Naive thymus-derived CD8-positive, alpha-beta T cell (primary cell): ENCODE data around the gene FRYL. TPM values are rescaled to one million over a fixed set of nuclear protein-coding genes. Genes with fewer than 3 reads are reported as not detected.
A peak's percentile ranks its signal among the peaks of the same experiment; 100 is the strongest.

Experiments
- ATAC-seq, 2 donors: fragments of 150-1000 bp; cut with Tn5 transposase in 1 of 2; sonication (Bioruptor Pico), chemical (Tn5 transposase) in 1 of 2; 1 replicate in 1 of 2; 2 replicates in 1 of 2; pipeline ENCODE4 v1.10.0; 2021; ENCODE audit warnings: mild to moderate bottlenecking in 2 of 2, moderate library complexity in 2 of 2
- POLR2A ChIA-PET: fragments of 350-600 bp; sonication (Branson Sonifier 250); formaldehyde crosslinking; loops from one replicate; lab custom pipeline; 2021; ENCODE audit warnings: antibody characterized with exemption; lab: Charles Lee
- DNase-seq, 10 donors: peaks; one replicate each; pipeline versions ENCODE4 v3.0.0 to v3.0.0-alpha.2; 2020 to 2022
- H3K27ac Mint-ChIP-seq, 10 donors: one replicate each; pipeline ENCODE4 v1.8.0; 2020 to 2022; ENCODE audit warnings: mild to moderate bottlenecking in 10 of 10, mixed read lengths in 10 of 10, moderate library complexity in 4 of 10, inconsistent platforms in 1 of 10
- H3K27me3 Mint-ChIP-seq, 5 donors: one replicate each; pipeline ENCODE4 v1.8.0; 2021 to 2022; ENCODE audit warnings: mixed read lengths in 5 of 5
- H3K36me3 Mint-ChIP-seq, 3 donors: one replicate each; pipeline ENCODE4 v1.8.0; 2020 to 2022; ENCODE audit warnings: mixed read lengths in 3 of 3, mild to moderate bottlenecking in 2 of 3, inconsistent platforms in 1 of 3
- H3K4me1 Mint-ChIP-seq, 4 donors: one replicate each; pipeline ENCODE4 v1.8.0; 2021 to 2022; ENCODE audit warnings: mixed read lengths in 4 of 4
- H3K4me3 Mint-ChIP-seq, 10 donors: one replicate each; pipeline ENCODE4 v1.8.0; 2020 to 2022; ENCODE audit warnings: mild to moderate bottlenecking in 10 of 10, mixed read lengths in 10 of 10, moderate library complexity in 6 of 10, inconsistent platforms in 1 of 10
- H3K9me3 Mint-ChIP-seq, 9 donors: one replicate each; pipeline ENCODE4 v1.8.0; 2020 to 2022; ENCODE audit warnings: mixed read lengths in 9 of 9, mild to moderate bottlenecking in 3 of 9, inconsistent platforms in 1 of 9, moderate library complexity in 1 of 9
- polyA plus RNA-seq, 3 donors: library from polyadenylated mRNA; unstranded; fragments of 300-500 nt; fragmentation: Illumina TruSeq; gene quantifications; one replicate each; pipeline ENCODE4 v1.2.3, GENCODE V29; 2021
- total RNA-seq, 8 experiments: library from RNA in 2 of 8; stranded (reverse) in 2 of 8; gene quantifications; one replicate each; pipeline ENCODE4 v1.2.3 and lab custom pipeline; 2021 to 2026

Gene FRYL
- total and polyA plus RNA-seq, 5 experiments from 2014 or later, result 31.4 to 119 (median 36.4) TPM

DNA sequence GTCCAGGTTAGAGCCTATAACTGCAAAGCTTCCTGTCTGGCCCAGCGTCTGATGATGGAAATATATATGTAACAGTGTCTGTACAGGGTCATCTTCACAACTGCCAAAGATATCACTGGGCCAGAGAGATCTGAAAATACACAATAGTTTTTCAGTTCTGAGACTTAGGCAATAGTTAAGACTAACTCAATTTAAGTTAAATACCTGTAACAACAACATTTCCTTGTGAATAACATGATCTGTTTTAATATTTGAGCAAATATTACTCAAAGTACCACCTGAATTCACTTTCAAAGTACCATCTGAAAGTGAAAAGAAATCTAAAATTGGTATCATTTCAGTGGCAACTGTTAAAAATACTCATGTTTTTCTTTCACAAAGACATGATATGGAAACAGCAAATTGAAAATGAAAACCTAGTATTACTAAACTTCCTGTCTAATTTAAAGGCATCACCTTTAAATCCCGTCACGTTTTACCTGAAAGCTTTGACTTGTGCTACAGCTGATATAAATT lies 280.5 kb downstream of the FRYL start:
- Mint-ChIP-seq H3K27ac (no peak overlapping the region), H3K4me1 (no peaks in the 10 kb centered on the region), H3K27me3 (no peaks in the 10 kb centered on the region), H3K9me3 (no peaks in the 10 kb centered on the region), H3K4me3 (no peak overlapping the region), H3K36me3 (peaks cover 5 to 59% (median 12%) of the 10 kb centered on the region in 3 donors)
- ATAC-seq (no peak), DNase-seq (no peak)
- POLR2A ChIA-PET, result no interaction called here

DNA sequence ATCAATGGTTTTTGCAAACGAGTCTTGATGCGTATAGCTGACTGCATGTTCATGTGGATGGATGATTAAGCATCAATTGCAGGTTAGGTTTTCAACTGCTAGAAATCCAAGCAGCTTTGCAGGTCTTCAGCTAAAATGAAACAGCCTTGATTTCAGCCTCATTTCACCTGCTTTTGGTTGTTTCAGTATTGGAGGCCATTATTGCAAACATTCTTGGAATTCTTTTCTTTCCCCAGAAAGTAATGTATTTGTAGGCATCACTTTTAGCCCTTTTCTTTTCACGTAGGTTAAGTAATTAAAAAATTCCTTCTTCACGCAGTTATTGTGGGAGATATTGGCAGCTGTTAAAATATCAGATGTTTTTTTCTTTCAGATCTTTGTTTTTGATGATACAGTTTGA lies 281.2 kb downstream of the FRYL start:
- Mint-ChIP-seq H3K9me3 (no peaks in the 10 kb centered on the region), H3K27me3 (no peaks in the 10 kb centered on the region), H3K27ac (peak overlapping the region in 1 of 10 donors; percentile 16), H3K36me3 (peaks cover 5 to 53% (median 14%) of the 10 kb centered on the region in 3 donors), H3K4me1 (no peaks in the 10 kb centered on the region), H3K4me3 (no peak overlapping the region)
- POLR2A ChIA-PET, result no interaction called here
- ATAC-seq, result no peak
- DNase-seq, result no peak

DNA sequence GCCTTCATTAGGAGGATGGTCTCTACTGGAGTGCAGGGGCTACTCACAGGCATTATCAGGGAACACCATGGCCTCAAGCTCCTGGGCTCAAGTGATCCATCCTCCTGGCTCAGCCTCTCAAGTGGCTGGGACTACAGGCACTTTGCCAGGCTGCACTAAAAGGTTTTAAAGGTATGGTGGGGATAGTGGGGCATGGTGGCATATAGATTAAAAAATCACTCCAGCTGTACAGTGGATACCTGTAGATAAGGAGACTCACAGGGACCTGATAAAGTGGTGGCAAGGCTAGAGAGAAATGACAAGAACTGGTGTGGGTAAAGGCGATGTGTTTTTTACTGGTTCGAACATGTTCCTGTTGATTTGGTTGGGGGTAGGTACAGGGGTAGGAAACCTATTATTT lies 284.1 kb downstream of the FRYL start:
- peak overlapping the region in 1 of 10 donors; percentile 77 for H3K27ac Mint-ChIP-seq
- peaks cover 5 to 34% (median 10%) of the 10 kb centered on the region in 3 donors for H3K36me3 Mint-ChIP-seq
- H3K27me3 Mint-ChIP-seq, result peaks cover 0 to 13% (median 0%) of the 10 kb centered on the region in 5 donors
- DNase-seq (no peak), ATAC-seq (no peak)
- H3K4me3 Mint-ChIP-seq, result no peak overlapping the region
- no peaks in the 10 kb centered on the region for H3K9me3 Mint-ChIP-seq
- H3K4me1 Mint-ChIP-seq, result peaks cover 0 to 3% (median 0%) of the 10 kb centered on the region in 4 donors
- POLR2A ChIA-PET, result no interaction called here

DNA sequence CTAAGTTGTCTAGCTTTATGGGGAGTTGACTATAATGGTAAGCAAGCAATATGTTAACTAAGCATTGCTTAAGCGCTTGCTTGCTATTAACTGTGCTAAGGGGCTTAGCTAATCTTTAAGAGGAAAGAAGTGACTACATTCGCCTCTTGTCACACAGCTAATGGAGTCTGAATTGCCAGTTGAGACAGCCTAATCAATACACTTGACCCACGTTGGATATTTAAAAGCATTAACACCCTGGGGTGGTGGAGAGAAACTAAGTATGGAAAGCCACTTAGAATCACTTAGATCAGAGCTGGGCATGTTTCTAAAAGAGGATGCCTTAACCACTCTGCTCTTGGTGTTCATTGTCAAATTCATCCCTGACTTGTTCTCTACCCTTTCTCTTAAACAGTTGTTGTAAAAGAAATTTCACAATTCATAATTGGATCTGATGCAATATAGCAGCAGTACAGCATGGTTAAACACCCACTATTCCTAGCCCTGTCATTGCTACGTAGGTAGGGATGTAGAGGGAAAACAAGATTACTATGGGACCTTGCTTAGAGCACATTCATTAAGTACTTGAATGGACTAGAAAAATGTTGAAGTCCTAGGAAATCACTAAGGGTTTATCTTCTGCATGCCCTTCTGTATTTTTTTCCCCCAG lies 286.5 kb downstream of the FRYL start:
- Mint-ChIP-seq H3K36me3 (peaks cover 1 to 14% (median 2%) of the 10 kb centered on the region in 3 donors), H3K4me1 (peaks cover 0 to 8% (median 4%) of the 10 kb centered on the region in 4 donors), H3K27ac (no peak overlapping the region), H3K9me3 (no peaks in the 10 kb centered on the region), H3K27me3 (peaks cover 4 to 23% (median 15%) of the 10 kb centered on the region in 5 donors), H3K4me3 (no peak overlapping the region)
- POLR2A ChIA-PET, result no interaction called here
- no peak for DNase-seq
- ATAC-seq, result no peak

DNA sequence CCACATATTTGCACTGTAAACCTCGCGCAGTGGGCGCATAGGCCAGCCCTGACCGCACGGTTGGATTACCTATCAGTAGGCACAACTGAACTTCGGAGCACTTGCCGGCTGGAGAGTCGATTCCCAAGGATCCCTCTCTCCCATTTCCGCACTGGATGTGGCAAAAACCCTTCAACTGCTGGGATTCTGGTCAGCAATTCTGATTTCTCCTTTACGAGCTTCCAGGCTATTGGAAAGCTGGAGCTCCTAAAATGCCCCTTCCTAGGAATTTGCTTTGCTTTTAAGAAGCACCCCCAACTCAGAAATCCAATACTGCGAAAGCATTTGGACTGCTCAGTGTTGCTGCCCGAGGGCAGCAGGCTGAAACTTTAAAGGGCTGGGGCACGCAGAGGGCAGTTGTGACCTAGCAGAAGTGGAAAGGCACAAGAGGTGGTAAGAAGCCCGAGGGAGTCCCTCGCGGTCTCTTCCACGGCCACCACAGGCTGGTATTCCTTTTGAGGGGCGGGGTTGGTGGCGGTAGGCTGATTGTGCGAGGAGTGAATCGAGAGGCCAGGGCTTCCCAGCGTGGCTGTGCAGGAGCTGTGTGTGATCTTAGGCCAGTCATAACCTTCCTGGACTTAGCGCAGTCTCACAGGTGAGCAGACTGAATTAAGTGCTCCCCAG lies 288.4 kb downstream of the FRYL start:
- POLR2A ChIA-PET, result no interaction called here
- H3K4me3 Mint-ChIP-seq, result peak overlapping the region in 7 of 10 donors; percentile 8 to 57 (median 34)
- H3K4me1 Mint-ChIP-seq, result peaks cover 2 to 8% (median 4%) of the 10 kb centered on the region in 4 donors
- no peak for DNase-seq
- ATAC-seq, result no peak
- H3K27ac Mint-ChIP-seq, result peak overlapping the region in 1 of 10 donors; percentile 14
- H3K9me3 Mint-ChIP-seq, result no peaks in the 10 kb centered on the region
- H3K36me3 Mint-ChIP-seq, result peaks cover 3 to 6% (median 5%) of the 10 kb centered on the region in 3 donors
- H3K27me3 Mint-ChIP-seq, result peaks cover 12 to 37% (median 33%) of the 10 kb centered on the region in 5 donors

DNA sequence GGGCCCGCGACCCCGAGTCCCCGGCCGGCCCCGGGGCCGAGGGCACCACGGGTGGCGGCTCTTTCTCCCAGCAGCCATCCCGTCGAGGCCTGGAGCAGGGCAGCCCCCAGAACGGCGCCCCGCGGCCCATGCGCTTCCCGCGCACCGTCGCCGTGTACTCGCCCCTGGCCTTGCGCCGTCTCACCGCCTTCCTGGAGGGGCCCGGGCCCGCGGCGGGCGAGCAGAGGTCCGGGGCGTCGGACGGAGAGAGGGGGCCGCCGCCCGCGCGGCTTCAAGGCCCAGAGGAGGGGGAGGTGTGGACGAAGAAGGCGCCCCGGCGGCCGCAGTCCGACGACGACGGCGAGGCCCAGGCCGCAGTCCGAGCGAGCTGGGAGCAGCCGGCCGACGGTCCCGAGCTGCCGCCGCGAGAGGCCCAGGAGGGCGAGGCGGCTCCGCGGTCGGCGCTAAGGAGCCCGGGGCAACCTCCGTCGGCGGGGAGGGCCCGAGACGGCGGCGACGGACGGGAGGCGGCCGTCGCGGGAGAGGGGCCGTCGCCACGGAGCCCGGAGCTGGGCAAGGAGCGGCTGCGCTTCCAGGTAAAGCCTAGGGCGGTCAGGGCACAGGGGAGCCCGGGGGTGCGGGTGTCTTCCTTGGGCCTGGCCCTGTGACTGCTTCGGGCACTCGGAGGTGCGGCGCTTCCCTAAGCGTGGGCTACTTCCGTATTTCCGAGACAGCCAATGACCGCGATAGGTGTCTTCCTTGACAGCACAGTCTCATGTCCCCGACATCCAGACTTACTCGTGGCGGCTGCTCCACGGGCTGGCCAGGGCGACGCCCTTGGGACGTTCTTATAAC lies 289.2 kb downstream of the FRYL start:
- DNase-seq (no peak), ATAC-seq (peak in 1 of 2 donors; percentile 24)
- Mint-ChIP-seq H3K36me3 (peaks cover 2 to 6% (median 5%) of the 10 kb centered on the region in 3 donors), H3K4me3 (peak overlapping the region in 8 of 10 donors; percentile 8 to 57 (median 34)), H3K27ac (peak overlapping the region in 1 of 10 donors; percentile 14), H3K4me1 (peaks cover 2 to 8% (median 4%) of the 10 kb centered on the region in 4 donors), H3K9me3 (no peaks in the 10 kb centered on the region), H3K27me3 (peaks cover 12 to 42% (median 36%) of the 10 kb centered on the region in 5 donors)
- POLR2A ChIA-PET, result no interaction called here

DNA sequence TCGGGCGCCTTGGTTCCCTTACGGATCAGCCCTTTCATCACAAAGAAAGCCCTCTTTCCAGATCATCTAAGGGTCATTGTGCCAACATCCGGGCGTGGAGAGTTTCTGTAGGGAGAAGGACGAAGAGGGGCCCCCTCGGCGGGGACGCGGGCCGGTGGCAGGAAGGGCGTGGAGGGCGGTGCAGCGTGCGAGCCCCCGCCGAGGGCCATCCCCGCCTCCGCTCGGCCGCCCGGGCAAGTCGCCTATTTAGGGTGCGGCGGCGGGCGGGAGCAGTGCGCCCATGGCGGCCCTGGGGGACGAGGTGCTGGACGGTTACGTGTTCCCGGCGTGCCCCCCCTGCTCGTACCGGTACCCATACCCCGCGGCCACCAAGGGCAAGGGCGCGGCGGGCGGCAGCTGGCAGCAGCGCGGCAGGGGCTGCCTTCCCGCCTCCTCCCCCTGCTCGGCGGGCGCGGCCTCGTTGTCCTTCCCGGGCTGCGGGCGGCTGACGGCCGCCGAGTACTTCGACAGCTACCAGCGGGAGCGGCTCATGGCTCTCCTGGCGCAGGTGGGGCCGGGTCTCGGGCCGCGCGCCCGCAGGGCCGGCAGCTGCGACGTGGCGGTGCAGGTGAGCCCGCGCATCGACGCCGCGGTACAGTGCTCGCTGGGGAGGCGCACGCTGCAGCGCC lies 289.9 kb downstream of the FRYL start, which contains the start of gene ZAR1:
ZAR1 (plus strand) TSS at position 241 of the 668 bp plus-strand sequence; CDS start at position 281, 40 bp downstream.
- no peak within 1 kb of the TSS for H3K27ac Mint-ChIP-seq
- H3K4me3 Mint-ChIP-seq, result peak within 1 kb of the TSS in 9 of 10 donors; percentile 49 to 81 (median 72)
- ATAC-seq (peak; percentile 52 to 55), DNase-seq (peak in 3 of 10 donors; percentile 8 to 18 (median 8))
- H3K27me3 Mint-ChIP-seq, result peaks cover 13 to 47% (median 42%) of the 10 kb centered on the region in 5 donors
- H3K4me1 Mint-ChIP-seq, result peaks cover 2 to 8% (median 4%) of the 10 kb centered on the region in 4 donors
- peaks cover 0 to 6% (median 5%) of the 10 kb centered on the region in 3 donors for H3K36me3 Mint-ChIP-seq
- no peaks in the 10 kb centered on the region for H3K9me3 Mint-ChIP-seq
- POLR2A ChIA-PET, result interaction anchor here (1.2 kb wide), 1 partner anchor 14 kb away, joined by 5 read pairs; no protein-coding TSS in a partner anchor

DNA sequence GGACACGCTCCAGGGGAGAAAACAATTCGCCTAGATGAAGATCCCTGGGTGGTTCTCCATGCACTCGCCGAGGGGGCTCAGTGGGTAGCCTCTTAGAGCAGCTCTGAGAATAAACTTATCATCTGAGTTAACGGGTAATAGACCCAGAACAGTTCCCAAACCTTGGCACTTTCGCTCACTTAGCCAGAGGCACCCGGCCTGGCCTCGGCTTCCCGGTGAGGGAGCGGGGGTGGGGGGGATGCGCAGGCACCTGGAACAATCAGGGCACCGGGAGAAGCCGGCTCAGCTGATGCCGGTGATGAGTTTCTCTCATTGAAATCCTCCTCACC lies 290.4 kb downstream of the FRYL start:
- Mint-ChIP-seq H3K27ac (no peak overlapping the region), H3K36me3 (peaks cover 0 to 6% (median 5%) of the 10 kb centered on the region in 3 donors), H3K27me3 (peaks cover 18 to 52% (median 47%) of the 10 kb centered on the region in 5 donors), H3K9me3 (no peaks in the 10 kb centered on the region), H3K4me1 (peaks cover 5 to 11% (median 8%) of the 10 kb centered on the region in 4 donors), H3K4me3 (peak overlapping the region in 9 of 10 donors; percentile 49 to 81 (median 72))
- ATAC-seq (no peak), DNase-seq (no peak)
- POLR2A ChIA-PET, result interaction anchor here (1.2 kb wide), 1 partner anchor 13 kb away, joined by 5 read pairs; no protein-coding TSS in a partner anchor

DNA sequence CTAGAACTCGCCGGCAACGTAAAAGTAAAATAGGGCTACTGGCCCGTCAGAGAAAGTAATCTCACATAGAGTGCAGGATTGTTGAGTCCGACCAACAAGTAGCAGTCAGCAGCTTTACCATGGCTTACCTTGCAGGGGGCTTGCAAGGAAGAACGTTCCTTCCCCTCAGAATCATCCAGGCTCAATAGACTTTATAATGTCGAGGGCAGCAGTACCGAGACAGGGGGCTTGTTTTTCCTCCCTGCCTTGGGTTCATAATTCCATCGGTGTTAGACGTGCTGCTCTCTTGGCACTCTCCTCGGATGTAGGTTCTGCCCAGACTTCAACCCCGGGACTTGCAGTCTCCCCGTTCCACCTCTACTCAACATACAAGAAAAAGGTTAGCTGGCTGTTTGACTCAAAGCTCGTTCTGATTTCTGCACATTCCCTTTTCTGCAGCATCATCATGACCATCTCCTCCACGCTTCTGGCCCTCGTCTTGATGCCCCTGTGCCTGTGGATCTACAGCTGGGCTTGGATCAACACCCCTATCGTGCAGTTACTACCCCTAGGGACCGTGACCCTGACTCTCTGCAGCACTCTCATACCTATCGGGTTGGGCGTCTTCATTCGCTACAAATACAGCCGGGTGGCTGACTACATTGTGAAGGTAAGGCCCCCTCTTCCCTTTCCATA lies 295.4 kb downstream of the FRYL start:
- Mint-ChIP-seq H3K36me3 (peaks cover 0 to 5% (median 4%) of the 10 kb centered on the region in 3 donors), H3K4me1 (peaks cover 10 to 21% (median 19%) of the 10 kb centered on the region in 4 donors), H3K4me3 (peak overlapping the region; percentile 60 to 83 (median 76)), H3K27ac (peak overlapping the region in 1 of 10 donors; percentile 15), H3K9me3 (no peaks in the 10 kb centered on the region), H3K27me3 (peaks cover 52 to 85% (median 67%) of the 10 kb centered on the region in 5 donors)
- ATAC-seq (no peak), DNase-seq (no peak)
- POLR2A ChIA-PET, result no interaction called here

DNA sequence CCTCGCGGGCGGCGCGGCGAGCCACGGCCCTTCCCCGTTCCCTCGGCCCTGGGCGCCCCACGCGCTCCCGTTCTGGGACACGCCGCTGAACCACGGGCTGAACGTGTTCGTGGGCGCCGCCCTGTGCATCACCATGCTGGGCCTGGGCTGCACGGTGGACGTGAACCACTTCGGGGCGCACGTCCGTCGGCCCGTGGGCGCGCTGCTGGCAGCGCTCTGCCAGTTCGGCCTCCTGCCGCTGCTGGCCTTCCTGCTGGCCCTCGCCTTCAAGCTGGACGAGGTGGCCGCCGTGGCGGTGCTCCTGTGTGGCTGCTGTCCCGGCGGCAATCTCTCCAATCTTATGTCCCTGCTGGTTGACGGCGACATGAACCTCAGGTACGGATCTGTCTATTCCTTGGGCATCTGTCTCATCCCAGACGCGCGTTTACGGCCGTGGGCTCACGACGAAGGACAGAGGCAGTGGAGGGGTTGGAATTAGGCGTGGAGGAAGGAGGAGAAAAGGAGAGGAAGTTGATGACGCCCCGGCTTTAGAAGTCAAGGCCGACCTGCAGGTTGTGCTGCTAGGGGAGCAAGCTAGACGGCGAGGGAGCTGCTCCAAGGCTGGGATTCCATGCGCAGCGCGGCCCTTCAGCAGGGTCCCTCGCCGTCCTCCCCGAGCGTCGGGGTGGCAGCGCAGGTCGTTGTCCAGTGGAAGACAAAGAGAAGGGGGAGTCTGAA lies 296.1 kb downstream of the FRYL start:
- H3K4me3 Mint-ChIP-seq, result peak overlapping the region; percentile 60 to 83 (median 76)
- ATAC-seq (peak; percentile 59 to 68), DNase-seq (peak in 1 of 10 donors; percentile 8)
- no peaks in the 10 kb centered on the region for H3K9me3 Mint-ChIP-seq
- peaks cover 51 to 78% (median 64%) of the 10 kb centered on the region in 5 donors for H3K27me3 Mint-ChIP-seq
- POLR2A ChIA-PET, result no interaction called here
- H3K36me3 Mint-ChIP-seq, result peaks cover 0 to 5% (median 4%) of the 10 kb centered on the region in 3 donors
- H3K4me1 Mint-ChIP-seq, result peaks cover 10 to 20% (median 17%) of the 10 kb centered on the region in 4 donors
- peak overlapping the region in 3 of 10 donors; percentile 7 to 83 (median 60) for H3K27ac Mint-ChIP-seq
